ENCODE data around the gene ELL.

DNA sequence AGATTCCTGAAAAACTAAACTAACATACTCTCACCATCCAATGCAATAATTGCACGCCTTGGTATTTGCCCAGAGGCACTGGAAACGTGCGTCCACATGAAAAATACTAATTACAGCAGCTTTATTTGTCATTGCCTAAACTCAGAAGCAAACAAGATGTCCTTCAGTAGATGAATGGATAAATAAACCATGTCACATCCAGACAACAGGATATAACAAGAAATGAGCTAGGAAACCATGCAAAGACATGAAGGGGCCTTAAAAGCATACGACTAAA lies 25.0 kb downstream of the ELL start:
- TF ChIP-seq POLR2AphosphoS5 (IDR thresholded peaks at IDR 0.05; ENCODE audit: borderline replicate concordance, low read depth, low read length): no peak
- no peak for TF ChIP-seq EZH2 (IDR thresholded peaks at IDR 0.05)
- no peak for TF ChIP-seq FOXP2 (optimal IDR thresholded peaks at IDR 0.05; ENCODE audit: control extremely low read depth, extremely low read length, insufficient read depth)

Measured in SK-N-MC (cell line).